ENCODE results near the gene SNTG2. TPM values are rescaled to one million over a fixed set of nuclear protein-coding genes. Genes with fewer than 3 reads are reported as not detected.

The SNTG2 gene
- total RNA-seq, 1 donor from 2014 or later = 1.0 TPM

DNA sequence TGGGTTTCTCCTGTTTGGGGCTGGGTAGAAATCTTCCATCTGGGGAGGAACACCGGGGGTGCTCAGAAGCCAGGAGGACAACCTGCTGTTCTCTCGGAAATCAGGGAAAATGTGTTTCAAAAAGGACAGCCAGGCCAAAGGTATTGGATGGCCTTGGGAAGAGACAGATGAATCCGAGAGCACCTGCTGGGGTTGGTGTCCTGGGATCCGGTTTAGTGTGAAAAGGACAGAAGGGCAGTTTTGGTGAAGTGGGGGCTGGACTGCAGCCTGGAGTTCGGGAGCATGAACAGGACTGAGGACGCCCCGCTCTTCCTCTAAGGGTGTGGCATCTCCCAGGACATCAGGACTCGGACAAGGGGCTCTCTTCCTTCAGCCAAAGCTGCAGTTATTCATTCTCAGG, 24.9 kb upstream of the SNTG2 start:
- DNase-seq (ENCODE audit: low spot score) = no peak
- intact Hi-C loops (cut with DNase I) = no loop called here

DNA sequence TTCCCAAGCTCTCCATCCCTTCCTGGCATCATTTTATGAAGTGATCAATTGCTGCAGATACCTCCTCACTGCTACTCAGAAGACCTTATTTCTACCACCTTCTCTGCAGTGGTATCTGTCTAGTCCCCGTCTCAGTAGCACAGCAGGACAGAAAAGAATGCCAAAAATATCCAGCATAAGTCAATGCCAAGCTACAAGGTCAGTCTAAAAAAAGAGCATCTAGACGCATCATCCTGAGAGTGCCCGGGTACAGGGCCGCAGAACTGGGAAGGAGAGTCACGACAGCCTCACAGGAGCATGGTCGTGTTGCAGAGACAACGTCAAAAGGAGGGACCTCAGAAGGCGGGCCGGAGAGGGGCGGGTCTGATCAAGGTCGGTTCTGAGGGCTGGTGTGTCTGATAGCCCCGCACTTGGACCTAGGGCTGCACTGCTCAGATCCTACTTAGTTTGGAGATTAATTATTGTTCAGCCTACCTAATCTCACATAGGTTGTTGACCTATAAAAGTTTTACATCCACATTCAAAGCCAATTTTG, 24.3 kb upstream of the SNTG2 start:
- DNase-seq (ENCODE audit: low spot score) = no peak

DNA sequence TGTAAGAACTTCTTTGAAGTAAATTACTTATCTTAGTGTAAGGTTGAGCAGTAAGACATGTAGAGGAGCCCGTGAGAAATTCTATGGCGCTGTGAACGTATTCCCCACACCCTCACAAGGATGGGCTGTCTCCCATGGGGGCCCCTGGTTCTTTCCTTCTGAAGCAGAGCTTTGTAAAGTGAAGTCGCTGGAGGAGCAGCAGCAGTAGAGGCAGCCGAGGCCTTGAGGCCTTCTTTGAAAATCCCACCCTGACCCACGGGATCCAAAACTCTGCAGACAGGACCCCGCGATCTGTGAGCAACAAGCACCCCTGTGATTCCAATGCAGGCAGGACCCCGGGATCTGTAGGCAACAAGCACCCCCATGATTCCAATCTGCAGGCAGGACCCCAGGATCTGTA, 23.8 kb upstream of the SNTG2 start:
- intact Hi-C loops (cut with DNase I) = no loop called here
- no peak for DNase-seq (ENCODE audit: low spot score)

More for the DNA sequence above, 24.3 kb upstream of the SNTG2 start:
- intact Hi-C loops (cut with DNase I) = no loop called here

DNA sequence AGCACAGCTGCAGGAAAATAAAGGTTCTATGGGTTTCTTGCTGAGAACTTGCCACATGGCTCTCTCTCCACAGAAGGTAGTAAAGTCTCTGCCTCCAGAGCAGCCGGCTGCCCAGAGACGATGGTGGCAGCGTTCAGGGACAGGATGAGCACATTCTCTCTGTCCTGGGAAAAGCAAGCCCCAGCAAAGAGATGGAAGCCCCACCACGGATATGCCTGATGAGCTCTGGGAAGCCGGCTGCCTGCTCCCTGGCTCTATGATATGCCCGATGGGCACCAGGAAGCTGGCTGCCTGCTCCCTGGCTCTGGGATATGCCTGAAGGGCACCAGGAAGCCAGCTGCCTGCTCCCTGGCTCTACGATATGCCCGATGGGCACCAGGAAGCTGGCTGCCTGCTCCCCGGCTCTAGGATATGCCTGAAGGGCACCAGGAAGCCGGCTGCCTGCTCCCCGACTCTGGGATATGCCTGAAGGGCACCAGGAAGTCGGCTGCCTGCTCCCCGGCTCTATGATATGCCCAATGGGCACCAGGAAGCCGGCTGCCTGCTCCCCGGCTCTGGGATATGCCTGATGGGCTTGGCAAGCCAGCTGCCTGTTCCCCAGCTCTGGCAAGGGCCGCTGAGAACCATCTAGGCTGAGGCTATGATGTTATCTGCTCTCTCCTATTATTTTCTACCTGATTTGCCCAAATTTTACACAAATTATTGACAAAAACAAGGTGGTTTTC, 21.5 kb upstream of the SNTG2 start:
- no peak for DNase-seq (ENCODE audit: low spot score)
- intact Hi-C loops (cut with DNase I) = no loop called here

DNA sequence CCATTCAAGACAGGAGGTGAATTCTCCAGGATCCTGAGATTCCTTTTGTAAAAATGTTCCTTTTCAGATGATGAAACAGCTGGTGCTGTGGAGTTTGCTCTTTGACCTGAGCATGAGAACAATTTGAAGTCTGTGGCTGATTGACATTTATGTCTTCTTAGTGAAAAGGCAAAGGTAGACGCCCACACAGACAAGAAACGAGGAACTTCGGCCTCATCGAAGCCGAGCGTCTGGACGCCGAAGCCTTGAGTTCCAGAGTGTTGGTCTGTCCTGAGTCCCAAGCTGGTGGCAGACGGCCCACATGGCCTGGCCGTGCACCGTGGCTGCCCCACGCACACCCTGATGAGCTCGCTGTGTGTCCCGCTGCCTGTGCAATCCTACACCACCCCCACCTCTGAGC, 20.7 kb upstream of the SNTG2 start:
- DNase-seq (ENCODE audit: low spot score) = no peak

DNA sequence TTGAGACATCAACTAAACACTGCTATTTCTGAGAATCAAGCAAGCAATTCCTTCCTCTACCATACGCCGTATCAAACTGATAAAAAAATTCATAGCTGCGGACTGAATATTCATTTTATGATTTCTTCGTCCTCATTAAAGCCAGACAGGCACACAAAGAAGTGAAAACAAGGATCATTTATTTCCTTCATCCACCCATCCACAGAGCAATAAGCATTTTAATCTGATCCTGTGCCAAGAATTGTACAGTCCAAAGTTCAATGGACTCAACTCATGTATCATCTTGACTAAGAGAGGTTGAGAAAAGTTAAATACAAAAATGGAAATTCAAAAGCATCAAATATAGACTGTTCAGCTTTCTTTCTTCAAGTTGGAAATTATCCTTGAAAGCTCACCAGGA, 19.7 kb upstream of the SNTG2 start:
- intact Hi-C loops (cut with DNase I) = no loop called here
- DNase-seq (ENCODE audit: low spot score) = no peak

More for the DNA sequence above, 20.7 kb upstream of the SNTG2 start:
- intact Hi-C loops (cut with DNase I) = no loop called here

DNA sequence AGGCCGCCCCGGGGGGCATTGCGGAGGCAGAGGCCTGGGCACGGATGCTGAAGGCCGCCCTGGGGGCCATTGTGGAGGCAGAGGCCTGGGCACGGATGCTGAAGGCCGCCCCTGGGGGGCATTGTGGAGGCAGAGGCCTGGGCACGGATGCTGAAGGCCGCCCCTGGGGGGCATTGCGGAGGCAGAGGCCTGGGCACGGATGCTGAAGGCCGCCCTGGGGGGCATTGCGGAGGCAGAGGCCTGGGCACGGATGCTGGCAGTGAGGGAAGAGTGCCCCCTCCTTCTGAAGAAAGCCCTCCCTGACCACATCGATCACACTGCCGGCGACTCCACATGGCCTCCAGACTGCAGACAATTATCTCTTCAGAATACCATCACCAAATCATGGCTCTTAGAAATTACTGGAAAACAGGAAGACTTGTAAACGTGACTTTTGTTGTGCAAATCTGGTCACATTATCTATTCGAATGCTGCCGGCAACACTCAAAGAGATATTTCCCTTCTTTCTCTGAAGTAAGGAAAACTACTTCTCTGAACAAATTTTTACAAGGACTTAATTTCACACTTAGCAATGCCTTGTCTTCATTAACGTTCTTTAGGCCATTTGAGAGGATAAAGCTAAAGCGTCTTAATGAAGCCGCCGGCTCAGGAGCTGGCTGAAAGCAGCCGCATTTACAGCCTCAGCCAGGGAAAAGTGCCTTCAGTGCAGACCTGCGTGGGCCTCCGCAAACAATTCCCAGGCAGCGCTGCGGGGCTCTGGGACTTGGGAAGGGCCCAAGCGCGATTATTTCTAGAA, 18.1 kb upstream of the SNTG2 start:
- intact Hi-C loops (cut with DNase I) = no loop called here
- no peak for DNase-seq (ENCODE audit: low spot score)

DNA sequence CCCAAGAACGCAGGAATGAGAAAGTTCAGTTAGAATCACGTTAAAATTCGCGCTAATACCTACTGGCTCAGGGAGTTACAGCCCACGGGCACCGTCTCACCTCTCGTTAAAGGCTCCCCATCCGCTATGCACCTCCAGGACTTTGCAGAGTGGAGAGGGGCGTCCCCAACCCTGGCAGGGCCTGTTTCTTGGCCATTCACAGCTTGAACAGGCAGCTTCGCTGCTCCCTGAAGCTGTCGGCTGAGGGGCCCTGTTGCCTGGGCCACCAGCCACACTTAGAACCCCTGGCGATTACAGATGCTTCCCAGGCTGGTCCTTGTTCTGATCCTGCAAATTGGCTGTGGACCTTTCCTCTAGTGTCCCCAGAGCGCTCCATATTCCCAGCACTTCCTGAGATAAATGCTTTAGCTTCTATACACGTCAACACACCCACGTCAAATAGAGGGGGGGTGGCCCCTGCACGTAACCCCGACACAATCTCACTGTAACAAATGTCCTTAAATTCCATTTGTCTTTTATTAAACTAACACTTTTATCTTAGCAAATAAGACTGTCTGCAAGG, 16.8 kb upstream of the SNTG2 start:
- intact Hi-C loops (cut with DNase I) = no loop called here
- DNase-seq (ENCODE audit: low spot score) = no peak

DNA sequence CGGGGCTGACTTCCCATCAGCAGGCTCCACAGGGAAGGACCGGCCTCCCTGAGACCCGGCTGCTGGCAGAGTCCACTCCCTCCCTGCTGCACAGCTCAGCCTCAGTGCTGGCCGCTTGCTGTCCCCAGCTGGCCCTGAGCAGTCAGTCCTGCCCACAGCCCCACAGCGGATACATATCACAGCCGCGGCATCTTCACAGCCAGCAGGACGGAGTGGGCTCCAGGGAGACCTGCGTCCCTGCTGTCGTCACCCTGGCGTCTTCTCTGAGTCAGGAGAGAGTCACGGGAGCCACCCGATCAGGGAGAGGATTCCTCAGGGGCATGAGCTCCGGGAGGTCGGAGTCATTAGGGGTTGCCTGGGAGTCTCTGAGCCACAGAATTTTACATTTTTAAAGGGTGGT, 13.1 kb upstream of the SNTG2 start:
- intact Hi-C loops (cut with DNase I) = no loop called here
- no peak for DNase-seq (ENCODE audit: low spot score)

DNA sequence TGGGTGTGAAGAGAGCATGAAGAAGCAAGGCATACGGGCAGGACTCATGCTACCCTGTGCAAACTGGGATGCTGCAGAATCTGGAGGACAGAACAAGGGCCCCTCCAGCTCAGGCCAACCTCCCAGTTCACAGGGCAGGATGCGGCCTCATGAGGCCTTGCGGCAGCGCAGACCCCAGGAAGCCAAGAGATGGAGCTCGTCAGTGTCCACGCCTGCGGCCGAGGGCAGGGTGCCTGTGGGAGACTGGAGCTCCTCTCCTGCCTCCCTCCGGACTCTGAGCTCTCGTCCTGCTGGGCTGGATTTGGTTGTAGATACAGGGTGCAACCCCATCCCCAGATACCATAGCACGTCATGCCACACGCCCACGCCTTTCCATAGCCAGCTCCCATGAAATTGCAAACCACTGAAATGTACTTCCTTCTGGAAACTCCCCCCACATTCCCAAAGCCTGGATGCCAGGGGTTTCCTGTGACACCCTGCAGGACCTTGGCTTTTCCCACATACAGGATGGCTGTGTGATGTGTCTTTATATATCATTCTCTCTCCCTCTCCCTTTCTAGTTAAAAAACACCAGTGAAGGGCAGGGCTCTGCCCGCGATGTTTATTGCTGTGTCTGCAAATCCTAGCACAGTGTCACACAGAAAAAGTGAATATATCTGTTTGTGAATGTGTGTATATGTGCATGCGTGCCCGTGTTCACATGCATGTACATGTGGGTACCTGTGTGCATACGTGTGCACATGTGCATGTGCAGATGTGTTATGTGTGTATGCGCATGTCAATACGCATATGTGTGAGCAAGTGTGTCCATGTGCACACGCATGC, 12.3 kb upstream of the SNTG2 start:
- intact Hi-C loops (cut with DNase I) = no loop called here
- DNase-seq (ENCODE audit: low spot score) = no peak

DNA sequence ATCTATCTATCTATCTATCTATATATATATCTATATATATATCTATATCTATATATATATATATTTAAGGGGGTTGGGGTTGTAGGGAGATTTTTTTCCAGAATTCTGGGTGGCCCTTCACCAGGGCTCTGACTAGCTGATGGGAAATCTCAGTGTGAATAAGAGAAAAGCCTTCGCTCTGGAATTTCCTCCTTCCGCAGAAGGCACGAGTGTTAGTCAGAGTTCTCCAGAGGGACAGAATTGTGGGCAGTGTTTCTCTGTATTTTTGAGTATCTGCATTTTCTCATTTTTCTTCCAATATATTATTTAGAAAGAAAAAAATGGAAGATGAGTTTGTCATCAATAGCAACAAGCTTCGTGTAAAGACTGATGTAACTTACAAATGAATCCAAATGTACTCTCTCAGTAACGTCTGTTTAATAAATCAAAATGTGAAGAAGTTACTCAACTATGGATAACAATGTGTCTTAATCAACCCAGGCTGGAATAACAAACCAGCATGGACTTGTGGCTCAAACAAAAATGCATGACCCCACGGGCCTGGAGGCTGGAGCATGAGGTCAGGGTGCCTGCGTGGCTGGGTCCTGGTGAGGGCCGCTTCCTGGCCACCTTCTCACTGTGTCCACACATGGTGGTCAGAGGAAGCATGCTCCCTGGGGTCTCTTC, 10.6 kb upstream of the SNTG2 start:
- intact Hi-C loops (cut with DNase I) = no loop called here
- DNase-seq (ENCODE audit: low spot score) = no peak

DNA sequence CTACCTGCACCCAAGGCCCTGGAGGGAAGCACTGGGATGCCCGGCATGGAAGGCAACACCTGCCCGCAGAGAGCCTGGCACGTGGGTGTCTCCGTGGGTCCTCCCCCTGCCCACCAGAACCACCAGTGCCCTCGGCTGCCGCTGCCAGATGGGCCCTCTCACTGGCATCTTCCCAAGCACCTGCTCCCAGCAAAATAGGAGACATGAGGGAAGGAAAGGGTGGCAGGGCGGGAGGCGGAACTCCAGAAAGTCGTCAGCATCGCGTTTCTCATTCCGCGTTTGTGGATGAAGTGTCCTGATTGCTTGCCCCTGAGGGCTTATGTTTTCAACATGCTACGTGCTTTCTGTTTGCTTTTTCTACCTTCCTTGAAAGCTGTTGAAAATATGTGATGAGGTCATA, 8.8 kb upstream of the SNTG2 start:
- DNase-seq (ENCODE audit: low spot score) = no peak
- intact Hi-C loops (cut with DNase I) = no loop called here

DNA sequence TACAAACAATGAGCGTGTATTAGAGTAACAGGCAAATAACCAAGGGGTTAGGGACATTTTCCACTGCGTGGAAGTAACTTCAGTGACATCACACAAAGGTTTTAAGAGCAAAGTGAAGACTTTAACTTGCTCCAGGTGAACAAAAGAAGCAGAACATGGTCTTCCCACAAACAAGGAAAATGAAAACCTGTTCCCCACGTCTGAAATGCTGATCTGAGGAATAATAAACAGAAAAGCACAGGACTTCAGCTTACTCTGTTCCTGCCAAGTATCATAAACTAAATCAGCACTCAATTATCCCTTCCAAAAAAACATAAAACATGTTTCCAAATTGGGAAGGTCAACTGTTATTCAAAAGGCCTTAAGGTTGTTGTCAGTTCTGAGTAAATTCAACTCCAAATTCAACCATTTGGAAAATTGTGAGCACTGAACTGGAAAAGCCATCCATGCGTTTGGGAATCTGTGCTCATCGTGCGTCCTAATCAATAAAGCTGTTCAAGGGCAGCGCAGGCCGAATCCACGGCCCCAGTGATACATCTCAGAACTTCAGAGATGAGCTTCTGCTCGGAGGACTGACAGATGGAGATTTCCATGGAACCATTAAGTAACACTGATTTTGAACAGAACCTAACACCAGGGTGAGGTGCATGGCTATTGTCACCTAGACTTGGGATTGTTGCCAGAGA, 7.7 kb upstream of the SNTG2 start:
- DNase-seq (ENCODE audit: low spot score) = no peak
- intact Hi-C loops (cut with DNase I) = no loop called here

DNA sequence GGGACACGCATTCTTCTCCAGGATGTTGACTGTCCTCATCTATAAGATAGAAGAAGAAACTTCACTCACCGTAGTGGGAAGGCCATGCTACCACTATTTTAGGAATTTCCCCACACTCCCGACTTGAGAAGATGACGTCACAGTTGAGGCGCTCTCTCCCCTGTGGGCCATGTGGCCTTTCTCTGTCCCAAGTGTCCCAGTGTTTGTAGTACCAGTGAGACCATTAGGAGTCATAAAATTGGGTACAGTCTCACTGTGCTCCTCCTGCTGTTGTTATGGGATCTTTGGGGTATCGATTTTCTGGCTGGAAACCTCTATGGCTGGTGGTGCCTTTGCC, 7.2 kb upstream of the SNTG2 start:
- DNase-seq (ENCODE audit: low spot score) = no peak
- intact Hi-C loops (cut with DNase I) = no loop called here

DNA sequence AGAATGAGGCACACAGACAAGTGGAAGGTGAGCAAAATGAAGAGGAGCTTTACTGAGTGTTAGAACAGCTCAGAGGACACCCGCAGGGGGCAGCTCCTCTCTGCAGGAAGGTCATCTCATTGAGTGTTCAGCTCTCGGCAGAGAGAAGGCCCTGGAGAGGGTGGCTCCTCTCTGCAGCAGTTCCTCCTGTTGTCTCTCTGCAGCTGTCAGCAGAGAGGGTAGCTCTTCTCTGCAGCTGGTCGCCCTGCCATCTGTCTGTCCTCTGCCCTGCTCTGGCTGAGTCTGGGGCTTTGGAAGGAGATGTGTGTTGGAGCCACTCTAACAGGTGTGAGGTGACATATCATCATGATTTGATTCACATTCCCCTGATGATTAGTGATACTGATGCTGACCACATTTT, 6.8 kb upstream of the SNTG2 start:
- intact Hi-C loops (cut with DNase I) = no loop called here

DNA sequence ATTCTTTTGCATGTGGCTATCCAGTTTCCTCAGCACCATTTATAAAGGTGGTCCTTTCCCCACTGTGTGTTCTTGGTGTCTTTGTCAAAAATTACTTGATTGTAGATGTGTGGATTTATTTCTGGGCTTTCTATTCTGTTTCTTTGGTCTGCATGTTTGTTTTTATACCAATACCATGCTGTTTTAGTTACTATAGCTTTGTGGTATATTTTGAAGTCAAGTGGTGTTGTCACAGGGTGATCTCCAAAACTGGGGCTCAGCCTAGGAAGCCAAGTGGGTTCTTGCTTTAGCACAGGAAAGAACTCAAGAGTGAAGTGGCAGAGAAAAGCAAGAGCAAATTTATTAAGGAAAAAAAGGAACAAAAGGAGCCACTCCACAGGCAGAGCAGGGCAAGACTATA, 6.0 kb upstream of the SNTG2 start:
- intact Hi-C loops (cut with DNase I) = no loop called here
- DNase-seq (ENCODE audit: low spot score) = no peak

More for the DNA sequence above, 6.8 kb upstream of the SNTG2 start:
- DNase-seq (ENCODE audit: low spot score) = no peak

DNA sequence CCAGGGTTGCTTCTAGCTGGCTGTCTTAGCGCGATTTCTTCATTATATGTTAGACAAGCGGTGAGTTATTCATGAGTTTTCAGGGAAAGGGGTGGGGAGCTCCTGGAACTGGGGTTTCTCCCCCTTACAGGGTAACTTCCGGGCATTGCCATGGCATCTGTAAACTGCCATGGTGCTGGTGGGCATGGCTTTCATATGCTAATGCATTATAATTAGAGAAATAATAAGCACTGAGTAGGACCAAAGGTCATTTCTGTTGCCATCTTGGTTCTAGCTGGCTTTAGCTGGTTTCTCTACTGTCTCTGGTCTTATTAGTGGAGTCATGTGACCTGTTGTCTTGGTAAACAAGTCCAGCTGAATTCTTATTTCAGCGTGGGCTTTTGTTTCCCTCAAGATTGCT, 5.5 kb upstream of the SNTG2 start:
- DNase-seq (ENCODE audit: low spot score) = no peak
- intact Hi-C loops (cut with DNase I) = no loop called here

DNA sequence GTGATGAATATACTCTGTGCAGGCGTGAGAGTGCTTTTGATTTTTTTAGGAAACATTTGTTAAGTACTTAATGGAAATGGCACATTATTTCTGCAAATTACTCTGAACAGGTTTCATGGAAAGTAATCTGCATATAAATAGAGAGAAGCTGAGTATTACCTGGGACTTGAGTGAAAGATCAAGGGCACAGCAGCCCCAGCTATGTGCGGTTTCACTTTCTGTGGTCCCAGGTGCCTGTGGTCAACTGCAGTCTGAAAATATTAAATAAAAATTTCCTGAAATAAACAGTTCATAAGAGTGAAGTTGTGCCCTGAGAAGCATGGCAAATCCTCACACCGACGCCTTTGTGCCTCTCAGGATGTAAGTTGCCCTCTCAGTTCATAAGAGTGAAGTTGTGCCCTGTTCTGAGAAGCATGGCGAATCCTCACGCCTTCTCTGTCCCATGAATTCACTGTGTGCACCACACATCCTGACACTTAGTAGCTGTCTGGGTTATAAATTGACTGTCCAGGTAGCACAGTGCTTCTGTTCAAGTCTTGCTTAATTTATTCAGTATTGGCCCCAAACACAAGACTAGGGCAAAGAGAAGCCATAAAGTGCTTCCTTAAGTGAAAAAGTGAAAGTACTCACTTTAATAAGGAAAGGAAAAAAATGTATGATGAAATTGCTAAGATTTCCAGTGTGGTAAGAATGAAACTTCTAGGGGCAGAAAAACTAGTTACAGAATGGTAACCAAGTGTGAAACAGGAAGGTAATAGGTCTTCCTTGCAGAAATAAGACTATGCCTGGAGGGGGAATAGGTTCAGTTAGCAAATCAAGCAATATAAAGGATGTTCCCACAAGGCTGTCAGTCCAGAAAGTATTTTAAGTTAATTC, 4.3 kb upstream of the SNTG2 start:
- intact Hi-C loops (cut with DNase I) = no loop called here
- DNase-seq (ENCODE audit: low spot score) = no peak

Data from cardiac septum (tissue), 1 donor.